Stimulated activated CD4-positive, alpha-beta T cell treated with anti-CD3 and anti-CD28 coated beads, Interleukin-2, amount 100 ng/mL, for 48 hours (primary cell): Measurements from ENCODE around the gene IMMP2L.
A peak's percentile ranks its signal among the peaks of the same experiment; 100 is the strongest.
"Not testable (repeated sequence)": the region's sequence is repeated elsewhere in the genome, so short reads cannot be mapped to it uniquely, and the experiment has no call there.

Source experiments
- DNase-seq, 2 donors: peaks; one replicate each; pipeline ENCODE4 v3.0.0-alpha.2; 2020

IMMP2L gene

GRCh38 chr7:111561904-111562732 is at the start of gene IMMP2L:
Gene IMMP2L, minus strand, starts transcription at chr7:111562492.
- DNase-seq: peak; percentile 88 to 92

- DNase-seq: not testable (repeated sequence)
Observed at GRCh38 chr7:111609483-111610254, 47.4 kb upstream of the IMMP2L start.

DNA sequence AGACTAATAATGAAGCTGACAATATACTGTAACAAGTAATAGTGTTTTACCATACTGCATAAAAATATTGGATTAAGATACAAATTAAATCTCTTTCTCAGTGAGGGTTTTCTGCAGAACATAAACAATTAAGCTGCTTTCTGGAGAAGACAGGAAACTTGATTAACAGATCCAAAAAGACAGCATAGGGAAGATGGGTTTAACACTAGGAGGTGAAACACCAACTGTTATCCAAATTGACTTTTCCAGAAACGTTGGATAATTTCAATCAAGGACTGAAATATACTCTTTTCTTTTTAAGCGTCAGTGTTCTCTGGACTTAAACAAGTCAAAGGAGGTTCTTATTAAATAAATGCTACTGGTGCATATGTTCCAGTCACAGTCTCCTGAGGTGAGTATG is 45.3 kb upstream of the IMMP2L start:
- DNase-seq: no peak

- DNase-seq: no peak
Observed at GRCh38 chr7:111605246-111605645, 43.0 kb upstream of the IMMP2L start.

GRCh38 chr7:111600091-111600490 is 37.8 kb upstream of the IMMP2L start:
- DNase-seq: no peak

DNA sequence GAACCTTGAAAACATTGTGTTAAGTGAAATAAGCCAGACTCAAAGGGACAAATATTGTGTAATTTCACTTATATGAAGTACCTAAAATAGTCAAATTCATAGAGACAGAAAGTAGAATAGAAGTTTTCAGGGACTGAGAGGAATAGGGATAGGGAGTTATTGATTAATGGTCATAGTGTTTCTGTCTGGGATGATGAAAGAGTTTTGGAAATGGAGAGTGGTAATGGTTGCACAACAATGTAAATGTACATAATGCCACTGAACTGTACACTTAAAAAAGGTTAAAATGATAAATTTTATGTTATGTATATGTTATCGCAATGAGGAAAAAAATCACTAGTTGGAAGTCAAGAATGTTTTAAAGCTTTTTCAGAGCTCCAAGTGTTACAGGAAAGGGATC is 33.5 kb upstream of the IMMP2L start:
- no peak for DNase-seq

- no peak for DNase-seq
Observed at GRCh38 chr7:111594602-111595001, 32.3 kb upstream of the IMMP2L start.

- no peak for DNase-seq
Observed at GRCh38 chr7:111593343-111593742, 31.1 kb upstream of the IMMP2L start.

GRCh38 chr7:111588065-111588433 is 25.8 kb upstream of the IMMP2L start:
- no peak for DNase-seq

- no peak for DNase-seq
Observed at GRCh38 chr7:111587410-111588064, 25.2 kb upstream of the IMMP2L start.

DNA sequence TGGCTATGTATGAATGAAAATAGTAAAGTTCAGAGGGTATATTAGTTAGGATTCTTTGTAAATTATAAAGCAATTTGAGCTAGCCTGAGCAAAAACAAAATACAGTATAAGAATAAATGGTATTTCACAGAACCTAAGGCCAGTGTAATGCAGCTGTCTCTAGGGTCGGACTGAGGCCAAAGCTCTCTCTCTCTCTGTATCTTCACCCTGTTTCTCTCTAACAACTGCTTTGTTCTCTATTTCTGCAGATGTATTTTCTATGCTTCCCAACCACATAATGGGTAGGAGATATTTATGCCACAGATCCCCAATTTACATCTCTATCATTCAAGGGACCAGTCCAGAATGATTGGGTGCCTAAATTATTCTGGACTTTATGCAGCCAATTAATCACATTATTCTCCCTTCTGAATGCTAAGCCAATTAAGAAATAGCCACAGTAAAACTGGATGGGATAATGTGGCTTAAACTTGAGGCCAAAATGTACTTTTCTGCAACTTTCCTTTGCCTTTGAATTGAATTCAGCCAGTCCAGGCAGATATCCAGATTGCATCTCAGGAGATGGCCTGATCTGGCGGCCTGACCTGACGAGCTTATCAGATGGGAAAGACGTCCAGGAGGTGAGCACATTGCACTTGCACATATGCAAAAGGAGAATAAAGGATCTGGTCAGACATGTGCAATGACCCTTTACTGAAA is 24.6 kb upstream of the IMMP2L start:
- no peak for DNase-seq

DNA sequence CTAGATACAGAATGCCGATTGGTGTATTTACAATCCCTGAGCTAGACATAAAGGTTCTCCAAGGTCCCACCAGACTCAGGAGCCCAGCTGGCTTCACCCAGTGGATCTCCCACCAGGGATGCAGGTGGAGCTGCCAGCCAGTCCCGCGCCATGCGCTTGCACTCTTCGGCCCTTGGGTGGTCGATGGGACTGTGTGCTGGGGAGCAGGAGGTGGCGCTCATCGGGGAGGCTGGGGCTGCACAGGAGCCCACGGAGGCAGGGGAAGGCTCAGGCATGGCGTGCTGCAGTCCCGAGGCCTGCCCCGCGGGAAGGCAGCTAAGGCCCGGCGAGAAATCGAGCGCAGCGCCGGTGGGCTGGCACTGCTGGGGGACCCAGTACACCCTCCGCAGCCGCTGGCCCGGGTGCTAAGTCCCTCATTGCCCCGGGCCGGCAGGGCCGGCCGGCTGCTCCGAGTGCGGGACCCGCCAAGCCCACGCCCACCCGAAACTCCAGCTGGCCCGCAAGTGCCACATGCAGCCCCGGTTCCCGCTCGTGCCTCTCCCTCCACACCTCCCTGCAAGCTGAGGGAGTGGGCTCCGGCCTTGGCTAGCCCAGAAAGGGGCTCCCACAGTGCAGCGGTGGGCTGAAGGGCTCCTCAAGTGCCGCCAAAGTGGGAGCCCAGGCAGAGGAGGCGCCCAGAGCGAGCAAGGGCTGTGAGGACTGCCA is 19.6 kb upstream of the IMMP2L start:
- DNase-seq: not testable (repeated sequence)

DNA sequence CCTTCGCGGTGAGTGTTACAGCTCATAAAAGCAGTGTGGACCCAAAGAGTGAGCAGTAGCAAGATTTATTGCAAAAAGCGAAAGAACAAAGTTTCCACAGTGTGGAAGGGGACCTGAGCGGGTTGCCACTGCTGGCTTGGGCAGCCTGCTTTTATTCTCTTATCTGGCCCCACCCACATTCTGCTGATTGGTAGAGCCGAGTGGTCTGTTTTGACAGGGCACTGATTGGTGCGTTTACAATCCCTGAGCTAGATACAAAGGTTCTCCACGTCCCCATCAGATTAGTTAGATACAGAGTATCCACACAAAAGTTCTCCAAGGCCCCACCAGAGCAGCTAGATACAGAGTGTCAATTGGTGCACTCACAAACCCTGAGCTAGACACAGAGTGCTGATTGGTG is 18.9 kb upstream of the IMMP2L start:
- not testable (repeated sequence) for DNase-seq

DNA sequence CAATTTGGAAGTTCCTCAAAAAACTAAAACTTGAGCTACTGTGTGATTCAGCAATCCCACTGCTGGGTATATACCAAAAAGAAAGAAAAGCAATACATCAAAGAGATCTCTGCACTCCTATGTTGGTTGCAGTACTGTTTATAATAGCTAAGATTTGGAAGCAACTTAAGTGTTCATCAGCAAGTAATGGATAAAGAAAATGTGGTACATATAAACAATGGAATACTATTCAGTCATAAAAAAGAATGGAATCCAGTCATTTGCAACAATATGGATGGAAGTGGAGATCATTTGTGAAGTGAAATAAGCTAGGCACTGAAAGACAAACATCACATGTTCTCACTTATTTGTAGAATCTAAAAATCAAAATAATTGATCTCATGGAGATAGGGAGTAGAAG is 16.5 kb upstream of the IMMP2L start:
- DNase-seq: no peak

DNA sequence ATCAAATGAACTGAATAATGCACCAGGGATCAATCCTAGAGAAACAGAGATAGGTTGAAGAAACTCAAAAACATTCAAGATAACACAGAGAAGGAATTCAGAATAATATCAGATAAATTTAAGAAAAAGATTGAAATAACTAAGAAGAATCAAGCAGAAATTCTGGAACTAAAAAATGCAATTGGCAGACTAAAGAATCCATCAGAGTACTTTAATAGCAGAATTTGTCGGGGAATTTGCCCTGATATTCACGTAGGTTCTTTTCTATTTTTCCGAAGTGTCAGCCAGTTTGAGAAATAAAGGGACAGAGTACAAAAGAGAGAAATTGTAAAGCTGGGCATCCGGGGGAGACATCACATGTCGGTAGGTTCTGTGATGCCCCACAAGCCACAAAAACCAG is 9.4 kb upstream of the IMMP2L start:
- DNase-seq: no peak

- no peak for DNase-seq
Observed at GRCh38 chr7:111568870-111569462, 6.7 kb upstream of the IMMP2L start.

- no peak for DNase-seq
Observed at GRCh38 chr7:111568419-111568818, 6.1 kb upstream of the IMMP2L start.

GRCh38 chr7:111564078-111564477 is 1.8 kb upstream of the IMMP2L start:
- DNase-seq: no peak

DNA sequence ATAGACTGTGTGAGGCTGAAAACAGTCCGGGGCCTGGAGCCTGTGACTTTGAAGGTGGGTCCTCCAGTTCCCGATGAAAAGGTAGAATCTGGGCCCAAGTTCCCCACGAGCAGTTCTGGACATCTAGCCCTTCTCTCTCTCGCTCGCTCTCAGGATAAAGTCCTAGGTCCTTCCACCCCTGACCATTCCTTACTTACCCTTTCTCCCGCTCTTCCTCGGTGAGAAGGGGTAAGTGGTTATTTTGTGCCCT is 713 bp downstream of the IMMP2L start:
- DNase-seq: peak in 1 of 2 donors; percentile 5

DNA sequence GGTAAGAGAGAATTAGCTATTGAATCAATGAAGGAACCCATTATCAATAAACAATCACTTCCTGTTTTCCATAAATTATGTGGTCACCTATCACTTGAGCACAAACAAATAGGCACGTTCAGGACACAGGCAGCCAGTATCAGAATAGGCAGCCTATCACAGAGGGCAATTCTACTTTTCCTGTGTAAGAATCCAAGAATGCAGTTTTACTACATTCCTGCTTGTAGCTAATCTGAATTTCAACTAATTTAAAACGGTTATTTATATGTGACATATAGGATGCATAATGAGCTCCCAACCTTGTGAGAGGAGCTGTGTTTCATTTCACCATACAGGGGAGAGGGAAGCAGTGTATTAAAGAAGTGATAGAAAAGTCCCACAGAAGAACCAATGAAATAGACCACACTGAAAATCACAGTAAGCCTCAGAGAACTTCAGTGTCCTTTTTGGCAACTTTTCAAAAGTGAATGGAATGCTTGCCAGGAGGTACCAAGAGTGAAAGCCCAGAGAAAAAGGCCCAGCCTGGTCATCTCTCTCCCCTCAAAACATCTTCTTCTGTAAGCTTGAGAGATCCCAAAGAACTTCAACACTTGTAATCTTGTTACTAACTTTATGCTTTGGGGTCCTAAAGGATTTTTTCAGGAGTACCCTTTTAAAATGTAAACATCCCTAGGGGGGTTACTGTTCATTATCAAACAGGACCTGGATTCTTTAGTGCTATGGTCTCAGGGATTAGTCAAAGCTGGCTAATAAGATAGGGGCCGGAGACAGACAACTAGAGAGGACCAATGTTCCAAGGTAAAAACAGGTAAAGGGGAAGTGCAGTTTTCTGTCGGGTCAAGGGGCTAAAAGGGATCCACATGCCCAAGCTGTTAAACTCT is 1.3 kb downstream of the IMMP2L start:
- DNase-seq: peak in 1 of 2 donors; percentile 3

GRCh38 chr7:111558991-111559390 is 3.3 kb downstream of the IMMP2L start:
- DNase-seq: no peak
